HFF-Myc (cell line): Measurements from ENCODE around the gene REX1BD.

Experiments used
- DNase-seq: peaks from one replicate; pipeline ENCODE4 v3.0.0-alpha.2; 2011; ENCODE audit warnings: low read depth; ENCODE audit errors: extremely low read depth
- H3K4me3 ChIP-seq: replicated peaks from 2 replicates; pipeline ENCODE4 v1.5.1; 2011; ENCODE audit warnings: low read depth, mild to moderate bottlenecking, control low read depth, low read length
- TF ChIP-seq, protein P1 (sequence below): IDR thresholded peaks from 2 replicates; pipeline ENCODE4 v1.5.1; 2012; ENCODE audit warnings: mild to moderate bottlenecking, low read depth, low read length, control low read depth; ENCODE audit errors: missing control alignments

The REX1BD gene

DNA sequence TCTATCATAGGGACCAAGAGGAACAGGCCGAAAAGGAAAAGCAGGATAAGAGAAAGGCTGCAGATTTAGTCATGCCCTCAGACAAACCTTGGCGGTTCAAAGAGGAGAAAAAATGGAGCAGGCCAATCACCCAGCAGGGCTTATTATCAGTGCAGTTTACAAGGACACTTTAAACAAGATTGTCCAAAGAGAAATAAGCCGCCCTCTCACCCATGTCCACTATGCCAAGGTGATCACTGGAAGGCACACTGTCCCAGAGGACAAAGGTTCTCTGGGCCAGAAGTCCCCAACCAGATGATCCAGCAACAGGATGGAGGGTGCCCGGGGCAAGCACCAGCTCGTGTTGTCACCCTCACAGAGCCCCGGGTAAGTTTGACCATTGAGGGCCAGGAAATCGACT is 8.3 kb upstream of the REX1BD start:
- TF ChIP-seq, protein P1, sequence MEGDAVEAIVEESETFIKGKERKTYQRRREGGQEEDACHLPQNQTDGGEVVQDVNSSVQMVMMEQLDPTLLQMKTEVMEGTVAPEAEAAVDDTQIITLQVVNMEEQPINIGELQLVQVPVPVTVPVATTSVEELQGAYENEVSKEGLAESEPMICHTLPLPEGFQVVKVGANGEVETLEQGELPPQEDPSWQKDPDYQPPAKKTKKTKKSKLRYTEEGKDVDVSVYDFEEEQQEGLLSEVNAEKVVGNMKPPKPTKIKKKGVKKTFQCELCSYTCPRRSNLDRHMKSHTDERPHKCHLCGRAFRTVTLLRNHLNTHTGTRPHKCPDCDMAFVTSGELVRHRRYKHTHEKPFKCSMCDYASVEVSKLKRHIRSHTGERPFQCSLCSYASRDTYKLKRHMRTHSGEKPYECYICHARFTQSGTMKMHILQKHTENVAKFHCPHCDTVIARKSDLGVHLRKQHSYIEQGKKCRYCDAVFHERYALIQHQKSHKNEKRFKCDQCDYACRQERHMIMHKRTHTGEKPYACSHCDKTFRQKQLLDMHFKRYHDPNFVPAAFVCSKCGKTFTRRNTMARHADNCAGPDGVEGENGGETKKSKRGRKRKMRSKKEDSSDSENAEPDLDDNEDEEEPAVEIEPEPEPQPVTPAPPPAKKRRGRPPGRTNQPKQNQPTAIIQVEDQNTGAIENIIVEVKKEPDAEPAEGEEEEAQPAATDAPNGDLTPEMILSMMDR = no peak
- H3K4me3 ChIP-seq = no peak overlapping the region
- no peak for DNase-seq

DNA sequence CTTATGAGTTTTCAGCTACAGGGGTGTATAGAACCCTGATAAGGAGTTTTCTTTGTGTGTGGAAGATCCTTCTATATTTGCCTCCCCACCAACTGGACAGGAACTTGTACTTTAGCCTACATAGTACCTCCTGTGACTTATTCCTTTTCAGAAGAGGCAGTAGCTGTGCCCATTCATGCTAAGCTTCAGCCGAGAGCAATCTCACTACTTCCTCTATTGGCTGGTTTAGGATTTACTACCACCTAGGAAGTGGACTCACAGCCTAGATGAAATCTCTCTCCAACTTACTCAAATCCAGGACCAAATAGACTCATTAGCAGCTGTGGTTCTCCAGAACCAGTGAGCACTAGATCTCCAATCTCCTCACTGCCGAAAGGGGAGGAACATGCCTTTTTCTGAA is 2.3 kb upstream of the REX1BD start:
- TF ChIP-seq, protein P1 = no peak
- no peak overlapping the region for H3K4me3 ChIP-seq
- DNase-seq = no peak

DNA sequence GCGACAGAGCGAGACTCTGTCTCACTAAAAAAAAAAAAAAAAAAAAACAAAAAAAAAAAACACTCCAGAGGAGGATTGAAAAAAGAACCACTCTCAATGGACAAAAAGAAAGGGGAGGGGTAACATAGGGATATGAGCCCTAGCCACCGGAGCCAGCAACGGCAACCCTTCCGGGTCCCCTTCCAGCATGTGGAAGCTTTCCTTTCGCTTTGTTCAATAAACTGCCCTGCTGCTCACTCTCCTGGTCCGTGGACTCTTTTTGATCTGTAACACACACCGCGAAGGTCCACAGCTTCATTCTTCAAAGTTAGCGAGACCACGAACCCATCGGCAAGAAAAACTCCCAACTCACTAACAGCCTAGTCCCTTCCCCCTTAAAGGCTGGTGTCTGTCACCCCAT is 1.0 kb upstream of the REX1BD start:
- TF ChIP-seq, protein P1 = no peak
- DNase-seq = no peak
- H3K4me3 ChIP-seq = no peak overlapping the region

DNA sequence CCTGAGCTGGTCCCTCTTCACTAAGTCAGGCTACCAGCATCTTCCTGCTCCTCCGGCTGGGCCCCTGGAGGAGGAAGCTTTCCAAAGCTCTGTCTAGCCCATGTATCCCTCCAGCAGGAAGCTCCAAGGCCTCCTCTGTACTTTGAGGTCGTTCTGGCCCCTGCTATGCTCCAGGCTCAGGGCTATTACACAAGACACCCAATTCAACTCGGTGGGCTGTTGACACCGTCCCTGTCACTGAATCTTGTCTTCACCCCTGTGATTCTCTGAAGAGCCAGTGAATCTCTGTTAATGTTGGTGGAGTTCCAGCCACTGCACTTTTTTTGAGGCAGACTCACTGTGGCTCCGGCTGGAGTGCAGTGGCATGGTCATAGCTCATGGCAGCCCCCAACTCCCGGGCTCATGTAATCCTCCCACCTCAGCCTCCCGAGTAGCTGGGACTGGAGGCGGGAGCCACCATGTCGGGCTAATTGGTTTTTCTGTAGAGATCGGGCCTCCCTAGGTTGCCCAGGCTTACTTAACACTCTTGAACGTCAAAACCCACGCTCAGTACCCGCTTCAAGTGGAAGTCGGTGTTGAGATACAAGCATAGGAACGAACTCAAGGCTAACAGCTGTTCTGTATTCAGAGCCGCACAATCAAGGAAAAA is 512 bp upstream of the REX1BD start:
- DNase-seq = no peak
- TF ChIP-seq, protein P1 = no peak
- peak overlapping the region; percentile 80 for H3K4me3 ChIP-seq

DNA sequence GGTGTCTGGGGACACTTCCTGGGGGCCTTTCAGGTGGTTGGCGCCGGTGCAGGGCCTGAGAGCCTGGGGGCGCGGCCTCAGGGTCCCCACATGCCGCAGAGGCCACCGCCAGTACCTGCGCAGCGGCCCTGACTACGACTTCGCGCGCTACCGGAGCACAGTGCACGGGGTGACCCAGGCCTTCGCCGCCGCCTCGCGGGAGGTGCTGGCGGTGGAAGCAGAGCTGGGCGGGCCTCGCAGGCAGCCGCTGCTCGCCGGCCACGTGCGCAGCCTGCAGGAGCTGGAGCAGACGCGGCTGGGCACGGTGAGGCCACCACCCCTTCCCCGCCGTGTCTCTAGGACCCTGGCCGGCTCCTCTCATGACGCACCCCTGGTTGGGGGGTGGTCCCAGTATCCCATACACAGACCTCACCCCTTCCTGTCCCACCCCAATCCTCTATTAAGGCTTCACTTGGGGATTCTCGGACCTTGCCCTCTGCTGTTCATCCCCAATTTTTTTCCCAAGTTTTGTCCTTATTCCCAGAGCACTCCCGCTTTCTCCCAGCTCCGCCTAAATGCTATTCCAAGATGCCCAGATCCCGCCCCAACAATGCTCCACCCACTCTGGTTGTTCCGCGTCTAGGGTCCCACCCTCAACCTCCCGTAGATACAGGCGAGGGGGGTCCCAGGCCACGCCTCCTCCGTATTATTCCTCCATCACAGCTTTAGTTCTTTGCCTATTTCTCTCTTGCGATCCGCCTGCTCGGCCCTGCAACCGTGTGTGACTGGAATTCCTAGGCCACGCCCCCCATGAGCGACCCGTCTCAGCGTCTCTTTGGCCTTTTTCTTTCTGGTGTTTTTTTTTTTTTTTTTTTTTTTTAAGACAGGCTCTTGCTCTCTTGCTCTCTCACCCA is 1.0 kb downstream of the REX1BD start:
- peak; percentile 46 for DNase-seq
- TF ChIP-seq, protein P1 = no peak
- peak overlapping the region; percentile 80 for H3K4me3 ChIP-seq

DNA sequence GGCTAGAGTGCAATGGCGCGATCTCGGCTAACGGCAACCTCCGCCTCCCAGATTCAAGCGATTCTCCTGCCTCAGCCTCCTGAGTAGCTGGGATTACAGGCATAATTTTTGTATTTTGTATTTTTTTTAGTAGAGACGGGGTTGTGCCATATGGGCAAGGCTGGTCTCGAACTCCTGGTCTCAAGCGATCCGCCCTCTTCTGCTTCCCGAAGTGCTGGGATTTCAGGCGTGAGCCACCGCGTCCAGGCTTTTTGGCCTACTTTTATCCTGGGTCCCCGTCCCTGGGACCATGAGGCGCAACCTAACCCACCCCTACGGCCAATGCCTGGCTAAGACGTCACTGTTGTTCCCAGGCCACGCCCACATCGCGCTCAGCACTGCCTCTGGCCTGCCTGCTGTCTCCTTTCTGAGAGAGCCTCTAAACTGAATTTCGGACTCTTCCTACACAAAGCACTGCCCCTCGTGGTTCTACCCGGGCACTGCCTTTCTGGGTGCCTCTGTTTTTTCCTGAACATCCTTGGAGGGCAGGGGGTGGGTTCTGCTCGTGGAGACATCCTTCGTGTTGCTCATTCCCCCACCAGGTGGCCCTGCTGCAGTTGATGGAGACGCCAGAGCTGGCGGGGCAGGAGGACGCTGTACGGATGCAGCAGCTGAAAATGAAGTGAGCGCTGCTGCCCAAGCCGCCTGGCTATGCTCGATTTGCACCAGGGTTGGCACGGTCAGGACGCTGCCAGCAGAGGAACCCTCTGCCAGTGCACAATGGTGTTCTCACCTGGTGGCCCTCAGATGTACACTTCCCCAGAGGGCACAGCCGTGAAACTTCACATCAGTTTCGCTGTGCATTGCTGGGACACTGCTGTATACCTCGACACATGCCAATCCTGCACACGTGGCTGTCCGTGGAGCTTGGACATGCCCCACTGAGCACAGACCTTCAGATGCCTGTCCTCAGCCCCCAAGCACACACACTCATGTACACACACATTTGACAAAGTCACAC is 2.0 kb downstream of the REX1BD start:
- TF ChIP-seq, protein P1 = peak; percentile 15
- no peak for DNase-seq
- H3K4me3 ChIP-seq = peak overlapping the region; percentile 80
